Astrocyte of the cerebellum (primary cell): ENCODE data around the gene ARSB.

ENCODE experiments used
- DNase-seq: peaks from one replicate; pipeline ENCODE4 v3.0.0-alpha.2; 2011; ENCODE audit warnings: low read depth
- H3K4me3 ChIP-seq: 2 replicates; pipeline ENCODE4 v1.5.1; 2011; ENCODE audit warnings: mild to moderate bottlenecking, low read depth, low read length, moderate library complexity
- in situ Hi-C: cut with HindIII; loops from 2 replicates; pipeline ENCODE4 v1.10.0; 2017; ENCODE audit warnings: low sequenced_read_pairs
- TF ChIP-seq, protein P1 (sequence below): IDR thresholded peaks from 2 replicates; pipeline ENCODE4 v1.5.1; 2012; ENCODE audit warnings: low read length, low read depth, moderate library complexity, mild to moderate bottlenecking; ENCODE audit errors: missing control alignments

Gene ARSB

DNA sequence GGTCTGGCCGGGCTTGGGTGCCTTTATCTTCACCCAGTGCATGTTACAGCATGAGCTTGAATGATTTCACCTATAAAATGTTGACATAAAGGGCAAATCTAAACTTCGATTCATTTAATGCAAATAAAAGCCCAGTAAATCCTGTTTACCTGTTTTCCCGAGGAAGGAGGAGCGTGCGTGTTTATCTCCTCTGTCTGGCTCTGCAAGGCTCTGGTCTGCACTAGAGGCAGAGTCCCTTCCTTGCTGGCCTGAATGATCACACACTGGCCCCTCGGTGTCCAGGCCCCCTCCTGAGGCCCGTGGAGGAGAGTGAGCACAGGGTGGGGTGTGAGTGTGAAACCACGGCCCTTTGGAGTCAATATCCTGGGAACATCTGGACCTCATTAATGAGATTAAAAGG is 211.5 kb downstream of the ARSB start:
- DNase-seq: no peak
- in situ Hi-C loops: no loop called here
- no peak overlapping the region for H3K4me3 ChIP-seq
- TF ChIP-seq, protein P1, sequence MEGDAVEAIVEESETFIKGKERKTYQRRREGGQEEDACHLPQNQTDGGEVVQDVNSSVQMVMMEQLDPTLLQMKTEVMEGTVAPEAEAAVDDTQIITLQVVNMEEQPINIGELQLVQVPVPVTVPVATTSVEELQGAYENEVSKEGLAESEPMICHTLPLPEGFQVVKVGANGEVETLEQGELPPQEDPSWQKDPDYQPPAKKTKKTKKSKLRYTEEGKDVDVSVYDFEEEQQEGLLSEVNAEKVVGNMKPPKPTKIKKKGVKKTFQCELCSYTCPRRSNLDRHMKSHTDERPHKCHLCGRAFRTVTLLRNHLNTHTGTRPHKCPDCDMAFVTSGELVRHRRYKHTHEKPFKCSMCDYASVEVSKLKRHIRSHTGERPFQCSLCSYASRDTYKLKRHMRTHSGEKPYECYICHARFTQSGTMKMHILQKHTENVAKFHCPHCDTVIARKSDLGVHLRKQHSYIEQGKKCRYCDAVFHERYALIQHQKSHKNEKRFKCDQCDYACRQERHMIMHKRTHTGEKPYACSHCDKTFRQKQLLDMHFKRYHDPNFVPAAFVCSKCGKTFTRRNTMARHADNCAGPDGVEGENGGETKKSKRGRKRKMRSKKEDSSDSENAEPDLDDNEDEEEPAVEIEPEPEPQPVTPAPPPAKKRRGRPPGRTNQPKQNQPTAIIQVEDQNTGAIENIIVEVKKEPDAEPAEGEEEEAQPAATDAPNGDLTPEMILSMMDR: no peak

DNA sequence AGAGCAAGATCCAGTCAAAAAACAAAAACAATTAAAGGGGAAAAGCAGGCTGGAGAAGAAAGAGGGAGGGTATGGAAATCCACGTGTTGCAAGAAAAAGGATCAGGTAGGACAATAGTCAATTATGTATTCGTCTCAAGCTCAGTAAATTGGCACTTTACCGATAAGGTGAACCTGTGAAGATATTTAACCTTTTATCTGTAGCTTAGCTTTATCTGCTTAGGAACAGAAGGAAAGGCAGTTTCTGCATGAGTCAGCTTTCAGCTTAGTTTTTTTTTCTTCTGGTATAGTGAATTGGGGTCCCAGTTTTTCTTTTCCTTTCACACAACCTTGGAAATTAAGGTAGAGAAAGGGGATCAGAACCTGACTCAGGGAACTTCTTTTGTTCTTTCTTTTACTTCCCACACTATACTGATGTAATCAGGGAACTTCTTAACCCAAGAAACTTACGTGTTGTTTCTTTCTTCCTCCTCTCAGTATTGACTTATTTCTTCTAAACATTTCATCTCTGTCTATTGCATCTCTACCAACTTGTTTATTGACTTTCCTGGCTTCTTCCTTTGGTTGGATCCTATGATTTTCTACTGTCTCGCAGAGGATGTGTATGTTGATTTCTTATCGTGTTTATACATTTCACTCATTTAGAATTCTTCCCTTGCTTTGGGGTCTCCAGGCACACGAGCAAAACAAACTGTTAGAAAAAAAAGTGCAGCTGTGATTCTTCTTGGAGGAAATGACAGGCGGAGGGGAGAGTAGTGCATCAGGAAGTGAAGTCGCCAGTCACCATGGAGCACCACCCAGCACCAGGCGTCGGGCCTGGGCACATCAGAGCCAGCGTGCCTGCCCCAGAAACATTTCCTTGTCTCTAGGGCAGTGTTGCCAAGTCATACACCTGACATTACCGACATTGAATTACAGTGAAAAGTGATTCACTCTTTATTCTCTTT is 213.6 kb downstream of the ARSB start:
- DNase-seq: no peak
- TF ChIP-seq, protein P1: no peak
- H3K4me3 ChIP-seq: no peak overlapping the region
- in situ Hi-C loops: no loop called here

DNA sequence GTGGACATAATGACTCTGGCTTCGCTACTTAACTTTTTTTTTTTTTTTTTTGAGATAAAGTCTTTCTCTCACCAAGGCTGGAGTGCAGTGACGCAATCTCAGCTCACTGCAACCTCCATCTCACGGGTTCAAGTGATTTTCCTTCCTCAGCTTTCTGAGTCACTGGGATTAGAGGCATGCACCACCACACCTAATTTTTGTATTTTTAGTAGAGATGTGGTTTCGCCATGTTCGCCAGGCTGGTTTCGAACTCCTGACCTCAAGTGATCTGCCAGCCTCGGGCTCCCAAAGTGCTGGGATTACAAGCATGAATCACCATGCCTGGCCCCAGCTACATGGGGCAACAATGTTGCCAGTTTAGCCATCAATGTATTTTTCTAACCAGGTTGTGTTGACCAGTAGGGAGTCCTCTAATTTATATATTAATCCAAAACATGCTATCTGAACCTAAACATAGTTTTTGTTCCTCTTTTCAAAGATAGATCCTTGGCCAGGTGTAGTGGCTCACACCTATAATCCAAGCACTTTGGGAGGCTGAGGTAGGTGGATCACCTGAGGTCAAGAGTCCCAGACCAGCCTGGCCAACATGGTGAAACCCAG is 216.2 kb downstream of the ARSB start:
- no peak for DNase-seq
- TF ChIP-seq, protein P1: no peak
- H3K4me3 ChIP-seq: no peak overlapping the region
- in situ Hi-C loops: no loop called here

DNA sequence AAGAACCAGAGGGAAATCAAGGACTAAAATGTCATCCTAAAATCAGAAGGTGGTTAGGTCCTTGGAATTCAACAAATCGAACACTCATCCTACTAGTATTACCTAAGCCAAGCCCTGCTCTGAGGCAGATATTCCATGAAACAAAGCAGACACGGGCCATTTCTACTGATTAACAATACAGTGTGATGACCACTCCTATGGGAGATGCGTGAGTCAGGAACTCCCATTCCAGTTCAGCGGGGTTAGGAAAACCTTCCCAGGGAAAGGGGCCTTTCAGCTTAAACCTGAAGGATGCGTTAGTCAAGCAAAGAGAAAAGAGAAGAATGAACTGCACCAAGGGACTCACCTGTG is 218.7 kb downstream of the ARSB start:
- H3K4me3 ChIP-seq: no peak overlapping the region
- DNase-seq: no peak
- in situ Hi-C loops: no loop called here
- TF ChIP-seq, protein P1: no peak

DNA sequence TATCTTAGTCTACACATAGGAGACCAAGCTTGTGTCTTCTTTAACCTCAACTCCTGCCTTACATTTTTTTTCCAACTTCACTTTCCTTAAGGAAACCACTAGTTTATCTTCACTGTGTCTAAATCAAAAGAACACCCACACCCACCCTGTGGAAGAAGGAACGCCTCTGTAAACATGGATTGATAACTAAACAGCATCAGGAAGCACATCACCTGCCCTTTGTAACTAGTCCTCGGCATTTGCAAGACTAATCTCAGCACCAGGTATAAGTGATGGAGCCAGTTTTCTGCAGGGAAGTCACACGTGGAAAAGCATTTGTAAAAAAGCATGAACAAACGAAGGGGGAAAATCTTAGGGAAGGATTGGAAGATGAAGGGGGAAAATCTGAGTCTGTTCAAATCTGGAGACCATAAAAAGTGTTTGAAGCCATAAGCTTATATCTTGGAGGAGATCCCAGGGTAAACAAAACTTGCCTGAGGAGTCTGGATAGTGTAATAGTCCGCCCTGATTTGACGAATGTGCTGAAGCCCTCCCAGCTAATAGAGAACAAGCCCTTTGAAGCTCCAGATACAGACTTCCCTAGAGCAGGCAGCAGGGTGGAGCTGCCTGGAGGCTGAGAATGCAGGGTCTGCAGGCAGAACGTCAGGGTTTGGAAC is 219.2 kb downstream of the ARSB start:
- DNase-seq: no peak
- TF ChIP-seq, protein P1: no peak
- in situ Hi-C loops: no loop called here
- H3K4me3 ChIP-seq: no peak overlapping the region

DNA sequence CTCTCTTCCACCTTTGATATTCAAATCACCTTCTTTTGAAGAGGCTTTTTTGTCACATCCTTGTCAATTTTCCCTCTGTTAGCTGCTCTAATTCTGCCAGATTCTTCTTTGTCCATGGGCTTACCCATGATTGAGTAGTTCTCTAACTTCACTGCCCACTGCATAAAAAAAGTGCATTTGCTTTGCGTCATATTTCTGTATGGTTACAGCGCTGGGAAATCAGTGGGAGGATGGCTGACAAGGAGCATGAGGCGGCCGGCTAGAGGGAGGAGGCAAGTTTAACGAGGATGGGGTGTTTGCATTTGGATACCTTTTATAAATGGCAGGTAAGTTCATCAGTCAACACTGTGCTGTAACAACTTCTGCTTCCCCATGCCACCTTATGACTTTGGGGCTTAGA is 220.0 kb downstream of the ARSB start:
- no peak overlapping the region for H3K4me3 ChIP-seq
- TF ChIP-seq, protein P1: no peak
- in situ Hi-C loops: no loop called here
- DNase-seq: no peak
